Kidney (tissue), 14 donors: ENCODE data around the gene POLR2A. TPM values are rescaled to one million over a fixed set of nuclear protein-coding genes. Genes with fewer than 3 reads are reported as not detected.

Source experiments
- DNase-seq, 5 donors: peaks; one replicate each; pipeline ENCODE4 v3.0.0-alpha.2; 2013 to 2020
- FAIRE-seq: peaks from 2 replicates; lab custom pipeline; 2012; peaks lifted over from hg19 to GRCh38; lab: Jason Lieb, UNC
- H3K27ac ChIP-seq, 2 donors: one replicate each; pipeline ENCODE4 v1.7.0; 2013; ENCODE audit warnings: low read depth in 2 of 2, low read length in 2 of 2, inconsistent platforms in 1 of 2
- H3K27me3 ChIP-seq: one replicate; pipeline ENCODE4 v1.7.1; 2013; ENCODE audit warnings: low read length, inconsistent platforms; ENCODE audit not compliant: control insufficient read depth, insufficient read depth
- H3K36me3 ChIP-seq, 3 donors: one replicate each; pipeline versions ENCODE4 v1.7.0 to v1.7.1; 2013; ENCODE audit warnings: low read length in 3 of 3, control low read depth in 1 of 3, inconsistent platforms in 1 of 3; ENCODE audit not compliant: insufficient read depth in 3 of 3, control insufficient read depth in 2 of 3
- H3K4me1 ChIP-seq, 3 donors: one replicate each; pipeline versions ENCODE4 v1.7.0 to v1.7.1; 2013; ENCODE audit warnings: low read length in 3 of 3, inconsistent platforms in 1 of 3, low read depth in 1 of 3; ENCODE audit not compliant: control insufficient read depth in 2 of 3, insufficient read depth in 2 of 3
- H3K4me3 ChIP-seq, 3 donors: one replicate each; pipeline versions ENCODE4 v1.7.0 to v1.8.1; 2013; ENCODE audit warnings: low read length in 3 of 3, control low read depth in 1 of 3, inconsistent platforms in 1 of 3
- H3K9ac ChIP-seq, 3 donors: one replicate each; pipeline versions ENCODE4 v1.7.0 to v1.7.1; 2013; ENCODE audit warnings: low read length in 3 of 3, control low read depth in 1 of 3, inconsistent platforms in 1 of 3
- H3K9me3 ChIP-seq, 3 donors: one replicate each; pipeline versions ENCODE4 v1.7.0 to v1.7.1; 2013; ENCODE audit warnings: low read length in 3 of 3, control low read depth in 1 of 3, inconsistent platforms in 1 of 3; ENCODE audit not compliant: control insufficient read depth in 2 of 3, insufficient read depth in 1 of 3
- CTCF ChIP-seq: IDR thresholded peaks from 3 replicates; pipeline ENCODE4 v1.5.1; 2012; ENCODE audit warnings: mild to moderate bottlenecking, moderate library complexity, borderline replicate concordance; ENCODE audit not compliant: insufficient read depth; ENCODE audit errors: extremely low read depth
- intact Hi-C: fragments of 100-400 bp; cut with DNase I; formaldehyde crosslinking; loops from one replicate; pipeline ENCODE4 v1.11.1; 2022
- polyA plus RNA-seq: library from polyadenylated mRNA; stranded (reverse); fragments of 350-450 nt; fragmentation: Illumina TruSeq; extraction: RNeasy Lipid Tissue Mini Kit (QIAGEN cat#74804); gene quantifications from one replicate; pipeline ENCODE4 v1.2.3, GENCODE V29; 2014; ENCODE audit warnings: low read depth, low replicate concordance; ENCODE audit not compliant: insufficient read depth
- total RNA-seq: library from RNA; stranded (reverse); fragmentation: NEBNext Ultra II Directional; extraction: Animal tissue kit (Norgen Biotek cat#: 25700); gene quantifications from one replicate; pipeline ENCODE4 v1.2.1, GENCODE V29; 2021
- donor health status: control.
- donor health status: control.
- donor health status: control.
- donor health status: control.
- donor health status: control.
- donor health status: DM: yes; HTN: yes; CAD: no.
- donor health status: Normal renal cell carcinoma (clear cell type).

Gene POLR2A
- total and polyA plus RNA-seq, 2 donors from 2014 or later = 18.6 to 133 TPM

GRCh38 chr17:7438656-7439460 is 45.3 kb upstream of the POLR2A start:
- DNase-seq (peak in 1 of 5 donors; percentile 38), FAIRE-seq (no peak)
- peaks cover 7% of the 10 kb centered on the region for H3K27me3 ChIP-seq
- no peaks in the 10 kb centered on the region for H3K36me3 ChIP-seq
- H3K4me3 ChIP-seq = peak overlapping the region in 1 of 3 donors; percentile 48
- TF ChIP-seq CTCF = no peak
- H3K27ac ChIP-seq = no peak overlapping the region
- intact Hi-C loops = no loop called here
- H3K9me3 ChIP-seq = no peaks in the 10 kb centered on the region
- peaks cover 0 to 26% (median 5%) of the 10 kb centered on the region in 3 donors for H3K4me1 ChIP-seq
- no peak overlapping the region for H3K9ac ChIP-seq

GRCh38 chr17:7439462-7440112 is 44.6 kb upstream of the POLR2A start, which contains the start of gene FGF11:
Gene FGF11, plus strand, starts transcription at chr17:7439512. Its CDS starts 109 bp downstream, at chr17:7439621.
- Histone ChIP-seq H3K27ac (peak within 1 kb of the TSS; percentile 53 to 86), H3K4me1 (peaks cover 0 to 26% (median 5%) of the 10 kb centered on the region in 3 donors), H3K9ac (peak within 1 kb of the TSS in 2 of 3 donors; percentile 55 to 75), H3K4me3 (peak within 1 kb of the TSS; percentile 42 to 51 (median 49)), H3K9me3 (no peaks in the 10 kb centered on the region), H3K36me3 (no peaks in the 10 kb centered on the region), H3K27me3 (peaks cover 7% of the 10 kb centered on the region)
- DNase-seq = peak in 3 of 5 donors; percentile 45 to 80 (median 72)
- intact Hi-C loops = no loop called here
- no peak for TF ChIP-seq CTCF
- FAIRE-seq = no peak

- intact Hi-C loops = no loop called here
- Histone ChIP-seq H3K27me3 (peaks cover 7% of the 10 kb centered on the region), H3K27ac (no peak overlapping the region), H3K4me3 (peak overlapping the region; percentile 42 to 51 (median 49)), H3K9ac (peak overlapping the region in 2 of 3 donors; percentile 55 to 75), H3K9me3 (no peaks in the 10 kb centered on the region), H3K4me1 (peaks cover 0 to 26% (median 5%) of the 10 kb centered on the region in 3 donors), H3K36me3 (no peaks in the 10 kb centered on the region)
- FAIRE-seq = no peak
- TF ChIP-seq CTCF = no peak
- DNase-seq = peak; percentile 76 to 91 (median 79)
Measured at GRCh38 chr17:7440113-7440833, 43.9 kb upstream of the POLR2A start.
